Prostate gland (tissue), 2 donors: ENCODE measurements around the gene MMP14.

Source experiments
- POLR2A ChIP-seq: fragments of 450-650 bp; IDR thresholded peaks from one replicate; pipeline ENCODE4 v1.6.1; 2016; ENCODE audit warnings: antibody characterized with exemption, mild to moderate bottlenecking
- TF ChIP-seq, protein P1 (sequence below), 4 experiments: fragments of 200-600 bp in 2 of 4; fragments of 450-650 bp in 2 of 4; sonication (generic) in 2 of 4; IDR thresholded peaks; 1 replicate in 3 of 4; 2 replicates in 1 of 4; pipeline ENCODE4 v1.5.1; 2016 to 2019; ENCODE audit warnings: antibody characterized with exemption in 4 of 4, mild to moderate bottlenecking in 2 of 4, moderate library complexity in 2 of 4

DNA sequence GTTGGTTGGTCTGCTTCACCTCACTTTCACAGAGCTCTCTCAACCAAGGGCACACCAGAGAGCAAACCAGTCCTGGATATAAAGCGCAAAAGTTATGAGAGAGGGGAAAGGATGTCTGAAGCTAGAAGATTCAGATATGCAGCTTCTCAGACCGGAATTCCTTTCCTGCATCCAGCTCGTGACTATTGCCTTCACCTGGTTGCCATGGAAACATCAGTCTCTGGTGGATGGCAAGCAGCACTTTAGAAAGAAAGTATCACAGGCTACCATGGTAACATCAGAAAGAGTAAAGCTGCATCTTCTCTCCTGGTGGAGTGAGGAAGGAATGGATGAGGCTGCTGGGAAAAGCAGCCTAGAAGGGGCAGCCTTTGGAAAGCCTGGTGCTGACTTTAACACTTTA is 60.4 kb downstream of the MMP14 start:
- TF ChIP-seq, protein P1, sequence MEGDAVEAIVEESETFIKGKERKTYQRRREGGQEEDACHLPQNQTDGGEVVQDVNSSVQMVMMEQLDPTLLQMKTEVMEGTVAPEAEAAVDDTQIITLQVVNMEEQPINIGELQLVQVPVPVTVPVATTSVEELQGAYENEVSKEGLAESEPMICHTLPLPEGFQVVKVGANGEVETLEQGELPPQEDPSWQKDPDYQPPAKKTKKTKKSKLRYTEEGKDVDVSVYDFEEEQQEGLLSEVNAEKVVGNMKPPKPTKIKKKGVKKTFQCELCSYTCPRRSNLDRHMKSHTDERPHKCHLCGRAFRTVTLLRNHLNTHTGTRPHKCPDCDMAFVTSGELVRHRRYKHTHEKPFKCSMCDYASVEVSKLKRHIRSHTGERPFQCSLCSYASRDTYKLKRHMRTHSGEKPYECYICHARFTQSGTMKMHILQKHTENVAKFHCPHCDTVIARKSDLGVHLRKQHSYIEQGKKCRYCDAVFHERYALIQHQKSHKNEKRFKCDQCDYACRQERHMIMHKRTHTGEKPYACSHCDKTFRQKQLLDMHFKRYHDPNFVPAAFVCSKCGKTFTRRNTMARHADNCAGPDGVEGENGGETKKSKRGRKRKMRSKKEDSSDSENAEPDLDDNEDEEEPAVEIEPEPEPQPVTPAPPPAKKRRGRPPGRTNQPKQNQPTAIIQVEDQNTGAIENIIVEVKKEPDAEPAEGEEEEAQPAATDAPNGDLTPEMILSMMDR (IDR thresholded peaks at IDR 0.05) = no peak
- no peak for TF ChIP-seq POLR2A
